GM19395 (cell line): ENCODE results near the gene SMIM33.
A peak's percentile ranks its signal among the peaks of the same experiment; 100 is the strongest.
"Not testable (repeated sequence)": the region's sequence is repeated elsewhere in the genome, so short reads cannot be mapped to it uniquely, and the experiment has no call there.

Source experiments
- ATAC-seq: cut with Tn5 transposase; IDR thresholded peaks from one replicate; pipeline ENCODE4 v1.9.1; 2021; ENCODE audit warnings: mild to moderate bottlenecking, moderate library complexity; ENCODE audit not compliant: unreplicated experiment

The SMIM33 gene

GRCh38 chr5:139456776-139457175, 14.0 kb upstream of the SMIM33 start:
- no peak for ATAC-seq

- no peak for ATAC-seq
Observed at GRCh38 chr5:139457241-139457640, 13.6 kb upstream of the SMIM33 start.

GRCh38 chr5:139457653-139458306, 13.0 kb upstream of the SMIM33 start:
- peak; percentile 44 for ATAC-seq

GRCh38 chr5:139458580-139459407, 12.0 kb upstream of the SMIM33 start:
- ATAC-seq, result peak; percentile 69

- ATAC-seq, result peak; percentile 45
Observed at GRCh38 chr5:139459451-139459934, 11.3 kb upstream of the SMIM33 start.

GRCh38 chr5:139460455-139460854, 10.3 kb upstream of the SMIM33 start:
- ATAC-seq, result no peak

GRCh38 chr5:139461176-139461575, 9.6 kb upstream of the SMIM33 start:
- ATAC-seq, result no peak

- no peak for ATAC-seq
Observed at GRCh38 chr5:139461698-139462097, 9.1 kb upstream of the SMIM33 start.

- ATAC-seq, result no peak
Observed at GRCh38 chr5:139462586-139463276, 8.1 kb upstream of the SMIM33 start, which contains the start of gene ECSCR. Gene ECSCR, minus strand, starts transcription at chr5:139462743. Its CDS starts 73 bp downstream, at chr5:139462670.

GRCh38 chr5:139468421-139468931, 2.3 kb upstream of the SMIM33 start:
- no peak for ATAC-seq

- ATAC-seq, result no peak
Observed at GRCh38 chr5:139472386-139473030, 1.7 kb downstream of the SMIM33 start.

GRCh38 chr5:139473105-139473504, 2.3 kb downstream of the SMIM33 start:
- no peak for ATAC-seq

- ATAC-seq, result no peak
Observed at GRCh38 chr5:139473565-139473964, 2.8 kb downstream of the SMIM33 start.

- no peak for ATAC-seq
Observed at GRCh38 chr5:139474890-139475791, 4.3 kb downstream of the SMIM33 start.

- no peak for ATAC-seq
Observed at GRCh38 chr5:139475865-139476617, 5.2 kb downstream of the SMIM33 start.

- ATAC-seq, result not testable (repeated sequence)
Observed at GRCh38 chr5:139478657-139479423, 8.0 kb downstream of the SMIM33 start.

- not testable (repeated sequence) for ATAC-seq
Observed at GRCh38 chr5:139479729-139480128, 8.9 kb downstream of the SMIM33 start.

- ATAC-seq, result peak; percentile 16
Observed at GRCh38 chr5:139481122-139481533, 10.3 kb downstream of the SMIM33 start.
